IMR-90 (cell line): ENCODE data around the gene CLEC5A.

Experiments
- CTCF ChIP-seq: conservative IDR thresholded peaks from 2 replicates; pipeline ENCODE4 v1.5.1; 2012; ENCODE audit warnings: mild to moderate bottlenecking, low read depth, low read length, improper control_type of control experiment
- MAZ ChIP-seq: IDR thresholded peaks from 2 replicates; pipeline ENCODE4 v1.6.1; 2012; ENCODE audit warnings: low read depth, mild to moderate bottlenecking, low read length, improper control_type of control experiment, moderate library complexity, borderline replicate concordance
- MXI1 ChIP-seq: IDR thresholded peaks from 2 replicates; pipeline ENCODE4 v1.6.1; 2012; ENCODE audit warnings: low read depth, mild to moderate bottlenecking, low read length, moderate library complexity, borderline replicate concordance
- RAD21 ChIP-seq: IDR thresholded peaks from 2 replicates; pipeline ENCODE4 v1.6.1; 2012; ENCODE audit warnings: low read length, improper control_type of control experiment
- RCOR1 ChIP-seq: IDR thresholded peaks from 2 replicates; pipeline ENCODE4 v1.6.1; 2012; ENCODE audit warnings: mild to moderate bottlenecking, low read length, improper control_type of control experiment; ENCODE audit not compliant: insufficient replicate concordance

GRCh38 chr7:141891336-141891735, 55.4 kb downstream of the CLEC5A start:
- TF ChIP-seq CTCF: no peak
- TF ChIP-seq RAD21: no peak
- no peak for TF ChIP-seq RCOR1
- TF ChIP-seq MXI1: no peak
- TF ChIP-seq MAZ: no peak
